IMR-90 (cell line): ENCODE results near the gene PPP1R13B. TPM values are rescaled to one million over a fixed set of nuclear protein-coding genes. Genes with fewer than 3 reads are reported as not detected.

Experiments used
- ATAC-seq: fragments of 200-7000 bp; cut with Tn5 transposase; 2 replicates; pipeline ENCODE4 v1.9.1; 2020; ENCODE audit warnings: low read depth, mild to moderate bottlenecking, moderate library complexity
- BruUV-seq: library from RNA; stranded (reverse); fragments of 400-500 nt; replicated peaks from 2 replicates; lab custom pipeline; 2021; lab: Mats Ljungman, UMichigan
- CTCF ChIA-PET: fragments of 300-600 bp; formaldehyde crosslinking; extraction: SDS; loops from one replicate; lab custom pipeline; 2021; ENCODE audit warnings: antibody characterized with exemption; lab: Yijun Ruan, JAX
- POLR2A ChIA-PET: fragments of 300-600 bp; sonication (Branson Sonifier 250); formaldehyde crosslinking; loops from one replicate; lab custom pipeline; 2022; ENCODE audit warnings: antibody characterized with exemption; ENCODE audit not compliant: unreplicated experiment; lab: Charles Lee
- DNase-seq: peaks from one replicate; pipeline ENCODE4 v3.0.0; 2013
- H2AFZ ChIP-seq: replicated peaks from 2 replicates; pipeline ENCODE3; 2013; ENCODE audit warnings: low read length, mild to moderate bottlenecking; ENCODE audit not compliant: poor library complexity
- H2AK5ac ChIP-seq: 2 replicates; pipeline ENCODE4 v1.6.1; 2013; ENCODE audit warnings: low read depth, low read length, inconsistent platforms
- H2AK9ac ChIP-seq: replicated peaks from 2 replicates; pipeline ENCODE3; 2013; ENCODE audit warnings: mild to moderate bottlenecking, low read depth, low read length, moderate library complexity; ENCODE audit not compliant: poor library complexity
- H2BK120ac ChIP-seq: 2 replicates; pipeline ENCODE4 v1.6.1; 2013; ENCODE audit warnings: low read depth, low read length, inconsistent platforms
- H2BK15ac ChIP-seq: 3 replicates; pipeline ENCODE4 v1.6.1; 2013; ENCODE audit warnings: low read depth, low read length, inconsistent platforms
- H2BK20ac ChIP-seq: 2 replicates; pipeline ENCODE4 v1.6.1; 2013; ENCODE audit warnings: low read depth, mild to moderate bottlenecking, inconsistent platforms, low read length, moderate library complexity
- H2BK5ac ChIP-seq: 2 replicates; pipeline ENCODE4 v1.6.1; 2013; ENCODE audit warnings: mild to moderate bottlenecking, low read depth, low read length, inconsistent platforms; ENCODE audit not compliant: poor library complexity, severe bottlenecking
- H3K14ac ChIP-seq: replicated peaks from 2 replicates; pipeline ENCODE4 v1.6.1; 2013; ENCODE audit warnings: low read depth, low read length, inconsistent platforms
- H3K18ac ChIP-seq: 2 replicates; pipeline ENCODE4 v1.6.1; 2013; ENCODE audit warnings: low read depth, low read length, control low read depth
- H3K23ac ChIP-seq: 2 replicates; pipeline ENCODE4 v1.6.1; 2013; ENCODE audit warnings: low read depth, low read length, inconsistent platforms
- H3K27ac ChIP-seq: 2 replicates; pipeline ENCODE4 v1.5.1; 2013; ENCODE audit warnings: mild to moderate bottlenecking, control low read depth, low read length; ENCODE audit not compliant: insufficient read depth
- H3K27me3 ChIP-seq: 2 replicates; pipeline ENCODE4 v1.6.1; 2013; ENCODE audit warnings: low read length; ENCODE audit not compliant: control insufficient read depth, insufficient read depth
- H3K36me3 ChIP-seq: 2 replicates; pipeline ENCODE4 v1.6.1; 2013; ENCODE audit warnings: low read length, mixed read lengths; ENCODE audit not compliant: control insufficient read depth, insufficient read depth
- H3K4ac ChIP-seq: 2 replicates; pipeline ENCODE4 v1.6.1; 2013; ENCODE audit warnings: low read depth, low read length, inconsistent platforms
- H3K4me1 ChIP-seq: 2 replicates; pipeline ENCODE4 v1.6.1; 2013; ENCODE audit warnings: low read length, mixed read lengths; ENCODE audit not compliant: control insufficient read depth, insufficient read depth
- H3K4me2 ChIP-seq: 2 replicates; pipeline ENCODE4 v1.6.1; 2013; ENCODE audit warnings: low read depth, mild to moderate bottlenecking, control low read depth, low read length, moderate library complexity
- H3K4me3 ChIP-seq: 2 replicates; pipeline ENCODE4 v1.5.1; 2013; ENCODE audit warnings: low read depth, mild to moderate bottlenecking, control low read depth, low read length, moderate library complexity; ENCODE audit not compliant: insufficient read depth
- H3K56ac ChIP-seq: 2 replicates; pipeline ENCODE4 v1.6.1; 2013; ENCODE audit warnings: low read length, inconsistent platforms; ENCODE audit not compliant: insufficient read depth; ENCODE audit errors: extremely low read depth
- H3K79me1 ChIP-seq, 2 experiments: 2 replicates each; pipeline ENCODE4 v1.6.1; 2013; ENCODE audit warnings: low read length in 2 of 2, inconsistent platforms in 1 of 2, low read depth in 1 of 2
- H3K9ac ChIP-seq: 2 replicates; pipeline ENCODE4 v1.6.1; 2013; ENCODE audit warnings: low read depth, low read length, control low read depth
- H3K9me1 ChIP-seq: 2 replicates; pipeline ENCODE4 v1.6.1; 2013; ENCODE audit warnings: low read length, inconsistent platforms; ENCODE audit not compliant: insufficient read depth
- H3K9me3 ChIP-seq: 2 replicates; pipeline ENCODE4 v1.6.1; 2013; ENCODE audit warnings: low read length; ENCODE audit not compliant: control insufficient read depth, insufficient read depth
- H4K20me1 ChIP-seq: 2 replicates; pipeline ENCODE4 v1.6.1; 2013; ENCODE audit warnings: low read length, inconsistent platforms; ENCODE audit not compliant: insufficient read depth
- H4K5ac ChIP-seq: 2 replicates; pipeline ENCODE4 v1.6.1; 2013; ENCODE audit warnings: mild to moderate bottlenecking, low read depth, low read length, control low read depth
- H4K8ac ChIP-seq, 2 experiments: 2 replicates each; pipeline ENCODE4 v1.6.1; 2013; ENCODE audit warnings: low read depth in 2 of 2, low read length in 2 of 2, control low read depth in 1 of 2, inconsistent platforms in 1 of 2
- H4K91ac ChIP-seq: 2 replicates; pipeline ENCODE4 v1.6.1; 2013; ENCODE audit warnings: low read depth, low read length, inconsistent platforms; ENCODE audit not compliant: insufficient read depth
- CEBPB ChIP-seq: IDR thresholded peaks from 2 replicates; pipeline ENCODE4 v1.6.1; 2012; ENCODE audit warnings: low read depth, low read length, improper control_type of control experiment
- CHD1 ChIP-seq: IDR thresholded peaks from 2 replicates; pipeline ENCODE4 v1.6.1; 2012; ENCODE audit warnings: low read depth, low read length, improper control_type of control experiment
- FOS ChIP-seq: fragments of 150-350 bp; IDR thresholded peaks from 2 replicates; pipeline ENCODE4 v1.6.1; 2016; ENCODE audit warnings: low read depth, low read length
- MAFK ChIP-seq: IDR thresholded peaks from 2 replicates; pipeline ENCODE4 v1.6.1; 2012; ENCODE audit warnings: low read depth, low read length, improper control_type of control experiment
- MAZ ChIP-seq: IDR thresholded peaks from 2 replicates; pipeline ENCODE4 v1.6.1; 2012; ENCODE audit warnings: low read depth, mild to moderate bottlenecking, low read length, improper control_type of control experiment, moderate library complexity, borderline replicate concordance
- MXI1 ChIP-seq: IDR thresholded peaks from 2 replicates; pipeline ENCODE4 v1.6.1; 2012; ENCODE audit warnings: low read depth, mild to moderate bottlenecking, low read length, moderate library complexity, borderline replicate concordance
- NFE2L2 ChIP-seq: fragments of 150-350 bp; IDR thresholded peaks from 2 replicates; pipeline ENCODE4 v1.6.1; 2016; ENCODE audit warnings: low read depth, mild to moderate bottlenecking, low read length
- POLR2A ChIP-seq: IDR thresholded peaks from 2 replicates; pipeline ENCODE4 v1.6.1; 2012; ENCODE audit warnings: mild to moderate bottlenecking, low read depth, low read length
- SMC3 ChIP-seq: fragments of 150-350 bp; IDR thresholded peaks from 2 replicates; pipeline ENCODE4 v1.6.1; 2016; ENCODE audit warnings: low read depth, mild to moderate bottlenecking, antibody characterized with exemption, low read length, moderate library complexity
- WGBS, 2 experiments: methylation state at CpG; one replicate each; pipeline versions ENCODE4 v1.1.5 to v1.1.7; 2013; ENCODE audit warnings: missing lambda C conversion rate in 2 of 2; ENCODE audit not compliant: insufficient read length in 1 of 2; ENCODE audit errors: extremely low coverage in 2 of 2; 5-methylcytosine and 5-hydroxymethylcytosine counted together
- dilution Hi-C: fragments of 300-500 bp; cut with HindIII; formaldehyde crosslinking; loops from one replicate; pipeline ENCODE4 v1.14.3; 2018; ENCODE audit warnings: low sequenced_read_pairs; ENCODE audit not compliant: unreplicated experiment
- in situ Hi-C: fragments of 300-500 bp; cut with MboI; formaldehyde crosslinking; loops from 3 replicates; pipeline ENCODE4 v1.14.3; 2019; ENCODE audit warnings: low sequenced_read_pairs, inconsistent platforms, mixed read lengths
- intact Hi-C: fragments of 100-400 bp; cut with micrococcal nuclease; formaldehyde crosslinking; loops from 2 replicates; pipeline ENCODE4 v1.10.0; 2022
- polyA plus RNA-seq, 3 experiments: library from polyadenylated mRNA; depleted of rRNA; stranded (reverse); fragments of >200 nt; gene quantifications; 2 replicates each; pipeline ENCODE4 v1.2.3, GENCODE V29; 2012; ENCODE audit warnings: low replicate concordance in 1 of 3
- total RNA-seq: library from RNA; depleted of rRNA; stranded (reverse); fragments of >200 nt; gene quantifications from 2 replicates; pipeline ENCODE4 v1.2.3, GENCODE V29; 2012
- TF ChIP-seq, protein P1 (sequence below): fragments of 150-350 bp; IDR thresholded peaks from 2 replicates; pipeline ENCODE4 v1.6.1; 2017; ENCODE audit warnings: mild to moderate bottlenecking, antibody characterized with exemption, low read length, low read depth
- TF ChIP-seq, protein P2 (sequence below): fragments of 150-350 bp; IDR thresholded peaks from 2 replicates; pipeline ENCODE4 v1.6.1; 2016; ENCODE audit warnings: low read depth, mild to moderate bottlenecking, low read length, moderate library complexity, borderline replicate concordance
- TF ChIP-seq, protein P3 (sequence below): conservative IDR thresholded peaks from 2 replicates; pipeline ENCODE4 v1.5.1; 2012; ENCODE audit warnings: mild to moderate bottlenecking, low read depth, low read length, improper control_type of control experiment

Gene PPP1R13B
- total and polyA plus RNA-seq, 2 of the 4 experiments (the other 2 are of a cell fraction), result 1.6 to 2.8 TPM

DNA sequence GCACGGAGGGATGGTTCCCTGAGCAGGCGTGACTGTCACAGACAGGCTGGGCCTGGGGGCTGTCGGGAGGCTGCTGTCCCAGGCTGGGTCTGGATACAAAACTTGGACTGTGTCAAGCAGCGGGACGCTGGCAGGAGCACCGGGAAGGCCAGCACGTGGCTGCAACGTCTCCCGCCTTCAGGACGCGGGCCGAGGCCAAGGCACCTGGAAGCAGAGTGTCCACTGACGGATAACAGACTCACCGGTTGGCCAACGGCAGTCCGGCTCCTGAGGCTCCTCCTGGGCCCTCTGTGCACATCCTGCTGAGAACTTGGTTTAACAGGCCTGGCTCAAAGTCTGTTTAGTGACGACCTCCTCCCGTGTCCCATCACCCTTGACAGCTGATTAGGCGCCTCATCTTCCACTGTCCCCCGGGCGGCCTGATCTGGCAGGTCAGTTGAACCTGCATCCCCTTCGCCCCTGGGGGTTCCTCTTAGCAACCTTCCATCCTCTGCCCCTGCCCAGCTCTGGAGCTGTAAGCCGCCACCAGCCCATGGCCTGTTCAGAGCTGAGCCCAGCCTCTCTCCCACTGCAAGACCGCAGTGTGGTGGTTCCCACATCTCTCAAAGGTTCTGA lies 134.6 kb downstream of the PPP1R13B start:
- H3K27me3 ChIP-seq, result no peaks in the 10 kb centered on the region
- TF ChIP-seq SMC3, result no peak
- TF ChIP-seq, protein P1, sequence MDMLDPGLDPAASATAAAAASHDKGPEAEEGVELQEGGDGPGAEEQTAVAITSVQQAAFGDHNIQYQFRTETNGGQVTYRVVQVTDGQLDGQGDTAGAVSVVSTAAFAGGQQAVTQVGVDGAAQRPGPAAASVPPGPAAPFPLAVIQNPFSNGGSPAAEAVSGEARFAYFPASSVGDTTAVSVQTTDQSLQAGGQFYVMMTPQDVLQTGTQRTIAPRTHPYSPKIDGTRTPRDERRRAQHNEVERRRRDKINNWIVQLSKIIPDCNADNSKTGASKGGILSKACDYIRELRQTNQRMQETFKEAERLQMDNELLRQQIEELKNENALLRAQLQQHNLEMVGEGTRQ, result no peak
- TF ChIP-seq, protein P2, sequence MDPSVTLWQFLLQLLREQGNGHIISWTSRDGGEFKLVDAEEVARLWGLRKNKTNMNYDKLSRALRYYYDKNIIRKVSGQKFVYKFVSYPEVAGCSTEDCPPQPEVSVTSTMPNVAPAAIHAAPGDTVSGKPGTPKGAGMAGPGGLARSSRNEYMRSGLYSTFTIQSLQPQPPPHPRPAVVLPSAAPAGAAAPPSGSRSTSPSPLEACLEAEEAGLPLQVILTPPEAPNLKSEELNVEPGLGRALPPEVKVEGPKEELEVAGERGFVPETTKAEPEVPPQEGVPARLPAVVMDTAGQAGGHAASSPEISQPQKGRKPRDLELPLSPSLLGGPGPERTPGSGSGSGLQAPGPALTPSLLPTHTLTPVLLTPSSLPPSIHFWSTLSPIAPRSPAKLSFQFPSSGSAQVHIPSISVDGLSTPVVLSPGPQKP, result no peak
- TF ChIP-seq POLR2A, result no peak
- no peak for TF ChIP-seq MXI1
- no peak for TF ChIP-seq CEBPB
- no peak for TF ChIP-seq MAZ
- TF ChIP-seq, protein P3, sequence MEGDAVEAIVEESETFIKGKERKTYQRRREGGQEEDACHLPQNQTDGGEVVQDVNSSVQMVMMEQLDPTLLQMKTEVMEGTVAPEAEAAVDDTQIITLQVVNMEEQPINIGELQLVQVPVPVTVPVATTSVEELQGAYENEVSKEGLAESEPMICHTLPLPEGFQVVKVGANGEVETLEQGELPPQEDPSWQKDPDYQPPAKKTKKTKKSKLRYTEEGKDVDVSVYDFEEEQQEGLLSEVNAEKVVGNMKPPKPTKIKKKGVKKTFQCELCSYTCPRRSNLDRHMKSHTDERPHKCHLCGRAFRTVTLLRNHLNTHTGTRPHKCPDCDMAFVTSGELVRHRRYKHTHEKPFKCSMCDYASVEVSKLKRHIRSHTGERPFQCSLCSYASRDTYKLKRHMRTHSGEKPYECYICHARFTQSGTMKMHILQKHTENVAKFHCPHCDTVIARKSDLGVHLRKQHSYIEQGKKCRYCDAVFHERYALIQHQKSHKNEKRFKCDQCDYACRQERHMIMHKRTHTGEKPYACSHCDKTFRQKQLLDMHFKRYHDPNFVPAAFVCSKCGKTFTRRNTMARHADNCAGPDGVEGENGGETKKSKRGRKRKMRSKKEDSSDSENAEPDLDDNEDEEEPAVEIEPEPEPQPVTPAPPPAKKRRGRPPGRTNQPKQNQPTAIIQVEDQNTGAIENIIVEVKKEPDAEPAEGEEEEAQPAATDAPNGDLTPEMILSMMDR, result no peak
- no peak for TF ChIP-seq NFE2L2
- TF ChIP-seq CHD1, result no peak
- no peak for TF ChIP-seq MAFK
- TF ChIP-seq FOS, result no peak
- ChIA-PET CTCF (interaction anchor here (1.0 kb wide), 1 partner anchor 10 kb away, joined by 4 read pairs; no protein-coding TSS in a partner anchor), POLR2A (interaction anchor here (0.6 kb wide), 1 partner anchor 131 kb away, joined by 3 read pairs; no protein-coding TSS in a partner anchor)
- in situ Hi-C loops (no loop called here), intact Hi-C loops (no loop called here), dilution Hi-C loops (no loop called here)
- H3K18ac ChIP-seq, result no peak overlapping the region
- no peak overlapping the region for H3K4me2 ChIP-seq
- no peak overlapping the region for H3K4me3 ChIP-seq
- H4K20me1 ChIP-seq, result peaks cover 19% of the 10 kb centered on the region
- ATAC-seq, result no peak
- no peak overlapping the region for H2AK9ac ChIP-seq
- H2BK20ac ChIP-seq, result no peak overlapping the region
- BruUV-seq, result no TSS peak
- peak overlapping the region; percentile 43 for H2AFZ ChIP-seq
- H4K5ac ChIP-seq, result no peak overlapping the region
- H2BK15ac ChIP-seq, result no peak overlapping the region
- WGBS, 2 experiments, result 57% methylated on average over 13 of the region's 24 CpGs; no CpG with 5 or more reads in 1 of the 2 experiments
- H2AK5ac ChIP-seq, result no peak overlapping the region
- no peak overlapping the region for H3K4ac ChIP-seq
- no peak overlapping the region for H3K27ac ChIP-seq
- no peaks in the 10 kb centered on the region for H3K9me3 ChIP-seq
- H3K56ac ChIP-seq, result no peak overlapping the region
- H3K36me3 ChIP-seq, result peaks cover 11% of the 10 kb centered on the region
- H3K14ac ChIP-seq, result no peak overlapping the region
- no peak overlapping the region for H2BK5ac ChIP-seq
- H3K9me1 ChIP-seq, result peaks cover 4% of the 10 kb centered on the region
- no peak overlapping the region for H3K9ac ChIP-seq
- no peak overlapping the region for H3K23ac ChIP-seq
- no peak overlapping the region for H4K91ac ChIP-seq
- peaks cover 26 to 73% of the 10 kb centered on the region in 2 experiments for H3K79me1 ChIP-seq
- H4K8ac ChIP-seq, result no peak overlapping the region
- DNase-seq, result no peak
- H2BK120ac ChIP-seq, result no peak overlapping the region
- peaks cover 3% of the 10 kb centered on the region; the same call in 1 of the 2 replicates for H3K4me1 ChIP-seq
